Prostate gland (tissue), 2 donors: ENCODE results near the gene SOX12. TPM values are rescaled to one million over a fixed set of nuclear protein-coding genes. Genes with fewer than 3 reads are reported as not detected.
"Not testable (repeated sequence)": the region's sequence is repeated elsewhere in the genome, so short reads cannot be mapped to it uniquely, and the experiment has no call there.

Experiments used
- DNase-seq: peaks from one replicate; pipeline ENCODE4 v3.0.0-alpha.2; 2019; ENCODE audit warnings: low spot score
- H3K27ac ChIP-seq, 2 donors: fragments of 200-600 bp; sonication (generic); 2 replicates each; pipeline ENCODE4 v1.5.1; 2017 to 2019
- H3K27me3 ChIP-seq: fragments of 200-600 bp; sonication (generic); replicated peaks from 2 replicates; pipeline ENCODE4 v1.5.1; 2019; ENCODE audit not compliant: insufficient read depth
- H3K36me3 ChIP-seq, 2 donors: fragments of 200-600 bp; sonication (generic); 1 replicate in 1 of 2; 2 replicates in 1 of 2; pipeline versions ENCODE4 v1.5.1 to v1.8.1; 2017 to 2019
- H3K4me1 ChIP-seq: fragments of 200-600 bp; sonication (generic); replicated peaks from 2 replicates; pipeline ENCODE4 v1.5.1; 2019
- H3K4me3 ChIP-seq, 2 donors: fragments of 200-600 bp; sonication (generic); 2 replicates each; pipeline ENCODE4 v1.5.1; 2017 to 2019
- H3K9me3 ChIP-seq: fragments of 200-600 bp; sonication (generic); 2 replicates; pipeline ENCODE4 v1.5.1; 2017
- POLR2A ChIP-seq: fragments of 450-650 bp; IDR thresholded peaks from one replicate; pipeline ENCODE4 v1.6.1; 2016; ENCODE audit warnings: antibody characterized with exemption, mild to moderate bottlenecking
- POLR2AphosphoS5 ChIP-seq: sonication (generic); formaldehyde crosslinking; IDR thresholded peaks from one replicate; pipeline ENCODE4 v1.6.1; 2017; ENCODE audit warnings: antibody characterized with exemption
- WGBS: methylation state at CpG from one replicate; pipeline ENCODE4 v1.1.5; 2018; 5-methylcytosine and 5-hydroxymethylcytosine counted together
- intact Hi-C: fragments of 100-400 bp; cut with DNase I; formaldehyde crosslinking; loops from one replicate; pipeline ENCODE4 v1.14.2; 2022
- total RNA-seq, 2 donors: library from RNA; depleted of rRNA; stranded (reverse); fragments of >200 nt; gene quantifications; one replicate each; pipeline ENCODE4 v1.1.0, GENCODE V29; 2016
- TF ChIP-seq, protein P1 (sequence below), 4 experiments: fragments of 200-600 bp in 2 of 4; fragments of 450-650 bp in 2 of 4; sonication (generic) in 2 of 4; IDR thresholded peaks; 1 replicate in 3 of 4; 2 replicates in 1 of 4; pipeline ENCODE4 v1.5.1; 2016 to 2019; ENCODE audit warnings: antibody characterized with exemption in 4 of 4, mild to moderate bottlenecking in 2 of 4, moderate library complexity in 2 of 4

Gene SOX12
- total RNA-seq, 2 donors from 2014 or later, result 10.7 to 21.0 TPM

DNA sequence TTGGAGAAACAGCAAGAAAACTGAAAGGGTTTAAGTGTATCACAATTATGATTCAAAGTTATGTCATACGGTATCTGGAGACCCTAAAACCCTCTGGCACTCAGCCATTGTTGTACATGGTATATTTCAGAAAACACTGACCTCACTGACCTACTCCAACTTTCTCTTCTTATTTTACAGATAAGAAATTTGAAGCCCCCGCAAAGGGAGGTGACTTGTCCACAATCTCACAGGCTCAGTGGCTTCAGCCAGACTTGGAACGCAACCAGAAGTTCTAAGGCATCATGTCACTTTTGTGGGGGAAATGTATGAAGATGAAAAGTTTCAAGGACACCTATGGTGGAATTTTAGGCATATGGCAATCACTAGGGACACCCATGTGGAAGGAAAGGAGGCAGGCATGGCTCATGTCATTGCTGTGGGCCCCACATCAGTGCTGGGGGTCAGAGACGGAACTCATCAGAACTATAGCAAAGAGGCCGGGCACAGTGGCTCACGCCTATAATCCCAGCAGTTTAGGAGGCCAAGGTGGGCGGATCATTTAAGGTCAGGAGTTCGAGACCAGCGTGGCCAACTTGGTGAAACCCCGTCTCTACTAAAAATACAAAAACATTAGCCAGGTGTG lies 50.0 kb downstream of the SOX12 start:
- no peak for TF ChIP-seq POLR2AphosphoS5
- TF ChIP-seq POLR2A, result no peak
- TF ChIP-seq, protein P1, sequence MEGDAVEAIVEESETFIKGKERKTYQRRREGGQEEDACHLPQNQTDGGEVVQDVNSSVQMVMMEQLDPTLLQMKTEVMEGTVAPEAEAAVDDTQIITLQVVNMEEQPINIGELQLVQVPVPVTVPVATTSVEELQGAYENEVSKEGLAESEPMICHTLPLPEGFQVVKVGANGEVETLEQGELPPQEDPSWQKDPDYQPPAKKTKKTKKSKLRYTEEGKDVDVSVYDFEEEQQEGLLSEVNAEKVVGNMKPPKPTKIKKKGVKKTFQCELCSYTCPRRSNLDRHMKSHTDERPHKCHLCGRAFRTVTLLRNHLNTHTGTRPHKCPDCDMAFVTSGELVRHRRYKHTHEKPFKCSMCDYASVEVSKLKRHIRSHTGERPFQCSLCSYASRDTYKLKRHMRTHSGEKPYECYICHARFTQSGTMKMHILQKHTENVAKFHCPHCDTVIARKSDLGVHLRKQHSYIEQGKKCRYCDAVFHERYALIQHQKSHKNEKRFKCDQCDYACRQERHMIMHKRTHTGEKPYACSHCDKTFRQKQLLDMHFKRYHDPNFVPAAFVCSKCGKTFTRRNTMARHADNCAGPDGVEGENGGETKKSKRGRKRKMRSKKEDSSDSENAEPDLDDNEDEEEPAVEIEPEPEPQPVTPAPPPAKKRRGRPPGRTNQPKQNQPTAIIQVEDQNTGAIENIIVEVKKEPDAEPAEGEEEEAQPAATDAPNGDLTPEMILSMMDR (IDR thresholded peaks at IDR 0.05), result no peak
- Histone ChIP-seq H3K36me3 (no peaks in the 10 kb centered on the region), H3K27ac (no peak overlapping the region), H3K4me3 (no peak overlapping the region), H3K27me3 (no peaks in the 10 kb centered on the region), H3K9me3 (no peaks in the 10 kb centered on the region), H3K4me1 (peaks cover 4% of the 10 kb centered on the region)
- WGBS, result 92% methylated on average over 10 of the region's 10 CpGs
- intact Hi-C loops, result no loop called here
- no peak for DNase-seq

DNA sequence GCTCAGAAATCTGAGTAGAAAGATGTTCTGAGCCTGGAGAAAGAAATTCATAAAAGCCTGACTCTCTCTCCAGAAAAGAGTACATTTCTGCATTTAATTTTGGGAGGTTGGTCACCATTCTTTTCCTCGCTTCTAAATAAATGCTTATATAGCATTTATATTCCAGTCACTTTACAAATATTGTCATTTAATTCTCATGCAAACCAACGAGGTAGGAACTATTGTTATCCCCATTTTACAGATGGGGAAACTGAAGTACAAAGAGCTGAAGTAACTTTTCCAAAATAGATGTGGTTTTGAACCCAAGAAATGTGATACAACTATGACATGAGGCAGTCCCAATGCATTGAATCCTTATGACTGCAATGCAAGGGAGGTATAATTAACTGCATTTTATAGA lies 50.7 kb downstream of the SOX12 start:
- Histone ChIP-seq H3K9me3 (no peaks in the 10 kb centered on the region), H3K4me1 (no peaks in the 10 kb centered on the region), H3K36me3 (no peaks in the 10 kb centered on the region), H3K27ac (no peak overlapping the region), H3K4me3 (no peak overlapping the region), H3K27me3 (no peaks in the 10 kb centered on the region)
- intact Hi-C loops, result no loop called here
- 23% methylated on average over 2 of the region's 2 CpGs for WGBS
- no peak for DNase-seq
- TF ChIP-seq POLR2AphosphoS5 (no peak), POLR2A (no peak)
- TF ChIP-seq, protein P1 (IDR thresholded peaks at IDR 0.05), result no peak

GRCh38 chr20:376750-377149 lies 51.4 kb downstream of the SOX12 start:
- intact Hi-C loops, result no loop called here
- no peak for DNase-seq
- no peaks in the 10 kb centered on the region for H3K27me3 ChIP-seq
- H3K9me3 ChIP-seq, result no peaks in the 10 kb centered on the region
- WGBS, result 80% methylated on average over 2 of the region's 2 CpGs
- no peak overlapping the region for H3K27ac ChIP-seq
- TF ChIP-seq, protein P1 (IDR thresholded peaks at IDR 0.05), result no peak
- TF ChIP-seq POLR2A, result no peak
- TF ChIP-seq POLR2AphosphoS5, result no peak
- no peaks in the 10 kb centered on the region for H3K36me3 ChIP-seq
- no peak overlapping the region for H3K4me3 ChIP-seq
- no peaks in the 10 kb centered on the region for H3K4me1 ChIP-seq

GRCh38 chr20:377578-377977 lies 52.2 kb downstream of the SOX12 start:
- H3K27ac ChIP-seq, intact Hi-C loops, H3K4me3 ChIP-seq, H3K36me3 ChIP-seq, H3K4me1 ChIP-seq, H3K27me3 ChIP-seq, H3K9me3 ChIP-seq, DNase-seq: not testable (repeated sequence)
- 89% methylated on average over 12 of the region's 12 CpGs for WGBS

- H3K4me1 ChIP-seq, result no peaks in the 10 kb centered on the region
- H3K9me3 ChIP-seq, result no peaks in the 10 kb centered on the region
- H3K36me3 ChIP-seq, result no peaks in the 10 kb centered on the region
- no peaks in the 10 kb centered on the region for H3K27me3 ChIP-seq
- WGBS, result 80% methylated on average over 5 of the region's 5 CpGs
- H3K4me3 ChIP-seq, result no peak overlapping the region
- no peak overlapping the region for H3K27ac ChIP-seq
- no peak for DNase-seq
- intact Hi-C loops, result no loop called here
- TF ChIP-seq POLR2A (no peak), POLR2AphosphoS5 (no peak)
- TF ChIP-seq, protein P1 (IDR thresholded peaks at IDR 0.05), result no peak
Observed at GRCh38 chr20:378961-379336, 53.6 kb downstream of the SOX12 start.

Other genes starting within 250 kb of the SOX12 start
- gene DEFB125, start 237.9 kb upstream of the SOX12 start, total RNA-seq, result not detected
- gene DEFB126, start 183.0 kb upstream of the SOX12 start, total RNA-seq, result not detected
- not detected for gene DEFB127, start 168.1 kb upstream of the SOX12 start, total RNA-seq
- not detected for gene DEFB128, start 135.8 kb upstream of the SOX12 start, total RNA-seq
- gene DEFB129, start 98.3 kb upstream of the SOX12 start, total RNA-seq, result not detected
- 1 to 10 TPM; 2.2 to 3.3 TPM for gene DEFB132, start 67.8 kb upstream of the SOX12 start, total RNA-seq
- gene C20orf96, start 34.8 kb upstream of the SOX12 start, total RNA-seq, result 10 to 100 TPM in 1 of 2 donors, 1 to 10 TPM in 1; 4.7 to 16.1 TPM
- 10 to 100 TPM; 16.3 to 27.0 TPM for gene ZCCHC3, start 28.0 kb upstream of the SOX12 start, total RNA-seq
- 10 to 100 TPM; 26.3 to 48.3 TPM for gene NRSN2, start 21.6 kb downstream of the SOX12 start, total RNA-seq
- 10 to 100 TPM; 11.8 to 22.7 TPM for gene TRIB3, start 55.2 kb downstream of the SOX12 start, total RNA-seq
- 100 to 1,000 TPM; 108 to 158 TPM for gene RBCK1, start 82.7 kb downstream of the SOX12 start, total RNA-seq
- gene TBC1D20, start 137.0 kb downstream of the SOX12 start, total RNA-seq, result 10 to 100 TPM; 38.0 to 53.1 TPM
- 100 to 1,000 TPM in 1 of 2 donors, 10 to 100 TPM in 1; 66.9 to 152 TPM for gene CSNK2A1, start 218.2 kb downstream of the SOX12 start, total RNA-seq